Lower leg skin (tissue), 4 donors: ENCODE results near the gene RMND1. TPM values are rescaled to one million over a fixed set of nuclear protein-coding genes. Genes with fewer than 3 reads are reported as not detected.
"Not testable (repeated sequence)": the region's sequence is repeated elsewhere in the genome, so short reads cannot be mapped to it uniquely, and the experiment has no call there.

Experiments
- DNase-seq, 2 donors: peaks; one replicate each; pipeline ENCODE4 v3.0.0-alpha.2; 2019; ENCODE audit warnings: low spot score in 2 of 2
- H3K4me3 ChIP-seq: fragments of 200-600 bp; sonication (generic); 2 replicates; pipeline ENCODE4 v1.5.1; 2017; ENCODE audit warnings: mild to moderate bottlenecking, low read depth; ENCODE audit not compliant: poor library complexity, severe bottlenecking
- CTCF ChIP-seq, 3 donors: fragments of 450-650 bp; IDR thresholded peaks; one replicate each; pipeline ENCODE4 v1.5.1; 2016; ENCODE audit warnings: antibody characterized with exemption in 3 of 3, mild to moderate bottlenecking in 3 of 3, moderate library complexity in 2 of 3
- POLR2A ChIP-seq, 2 donors: fragments of 450-650 bp; IDR thresholded peaks; one replicate each; pipeline ENCODE4 v1.6.1; 2016 to 2017; ENCODE audit warnings: antibody characterized with exemption in 2 of 2, mild to moderate bottlenecking in 1 of 2, moderate library complexity in 1 of 2
- WGBS, 2 donors: methylation state at CpG; one replicate each; pipeline ENCODE4 v1.1.5; 2018; 5-methylcytosine and 5-hydroxymethylcytosine counted together
- intact Hi-C: fragments of 100-400 bp; cut with DNase I; formaldehyde crosslinking; loops from one replicate; pipeline ENCODE4 v1.15.0; 2023; ENCODE audit warnings: low total_unique reads
- total RNA-seq, 4 donors: library from RNA; depleted of rRNA; stranded (reverse); fragments of >200 nt; gene quantifications; one replicate each; pipeline ENCODE4 v1.1.0, GENCODE V29; 2016

The RMND1 gene
- total RNA-seq, 4 donors from 2014 or later: 11.7 to 21.7 (median 16.6) TPM

- TF ChIP-seq POLR2A (IDR thresholded peaks at IDR 0.05) (no peak), CTCF (IDR thresholded peaks at IDR 0.05) (no peak)
These were observed 81.3 kb downstream of the RMND1 start for GRCh38 chr6:151370509-151371078.

GRCh38 chr6:151365233-151365632 lies 86.7 kb downstream of the RMND1 start:
- intact Hi-C loops: no loop called here
- no peak for DNase-seq
- TF ChIP-seq CTCF (IDR thresholded peaks at IDR 0.05) (no peak), POLR2A (IDR thresholded peaks at IDR 0.05) (no peak)
- H3K4me3 ChIP-seq: no peak overlapping the region
- WGBS, 2 donors: 95 to 98% methylated on average over 6 of the region's 6 CpGs

More at GRCh38 chr6:151370509-151371078, 81.3 kb downstream of the RMND1 start:
- DNase-seq: no peak
- 88 to 93% methylated on average over 6 of the region's 6 CpGs for WGBS, 2 donors
- H3K4me3 ChIP-seq: no peak overlapping the region
- intact Hi-C loops: no loop called here

- intact Hi-C loops: no loop called here
- 87 to 96% methylated on average over 5 of the region's 5 CpGs for WGBS, 2 donors
- TF ChIP-seq POLR2A (IDR thresholded peaks at IDR 0.05): no peak
- no peak for TF ChIP-seq CTCF (IDR thresholded peaks at IDR 0.05)
- no peak overlapping the region for H3K4me3 ChIP-seq
- DNase-seq: no peak
These were observed 92.4 kb downstream of the RMND1 start for GRCh38 chr6:151359486-151359885.

- 86 to 95% methylated on average over 3 of the region's 3 CpGs for WGBS, 2 donors
- no peak overlapping the region for H3K4me3 ChIP-seq
- TF ChIP-seq POLR2A (IDR thresholded peaks at IDR 0.05): no peak
- no peak for TF ChIP-seq CTCF (IDR thresholded peaks at IDR 0.05)
- DNase-seq: no peak
- intact Hi-C loops: no loop called here
These were observed 93.5 kb downstream of the RMND1 start for GRCh38 chr6:151358475-151358874.

- no peak for DNase-seq
- TF ChIP-seq POLR2A (IDR thresholded peaks at IDR 0.05) (no peak), CTCF (IDR thresholded peaks at IDR 0.05) (no peak)
- intact Hi-C loops: no loop called here
- no peak overlapping the region for H3K4me3 ChIP-seq
- 76 to 83% methylated on average over 6 of the region's 6 CpGs for WGBS, 2 donors
These were observed 94.0 kb downstream of the RMND1 start for GRCh38 chr6:151357758-151358436.

GRCh38 chr6:151356983-151357382 lies 94.9 kb downstream of the RMND1 start:
- intact Hi-C loops, DNase-seq, H3K4me3 ChIP-seq: not testable (repeated sequence)
- WGBS, 2 donors: 70 to 75% methylated on average over 6 of the region's 6 CpGs

Other genes with a start within 250 kb of the RMND1 start
- 10 to 100 TPM; 14.7 to 29.9 (median 16.0) TPM for gene AKAP12, start 212.2 kb downstream of the RMND1 start, total RNA-seq
- 10 to 100 TPM; 10.9 to 12.3 (median 11.3) TPM for gene ZBTB2, start 60.6 kb downstream of the RMND1 start, total RNA-seq
- 1 to 10 TPM in 2 of 4 donors, under 1 TPM in 1, not detected in 1; 0.22 to 1.1 (median 1.1) TPM for gene CCDC170, start 41.9 kb upstream of the RMND1 start, total RNA-seq